HepG2 (cell line): ENCODE data around the gene GFER. TPM values are rescaled to one million over a fixed set of nuclear protein-coding genes. Genes with fewer than 3 reads are reported as not detected.

Source experiments
- ATAC-seq: fragments of 200-7000 bp; cut with Tn5 transposase; 3 replicates; pipeline ENCODE4 v1.9.1; 2020; ENCODE audit warnings: mild to moderate bottlenecking, moderate library complexity
- BruUV-seq: library from RNA; stranded (reverse); fragments of 400-500 nt; replicated peaks from 2 replicates; lab custom pipeline; 2021; lab: Mats Ljungman, UMichigan
- CTCF ChIA-PET: fragments of 300-600 bp; formaldehyde crosslinking; extraction: SDS; loops from one replicate; lab custom pipeline; 2021; ENCODE audit warnings: low total read pairs, inconsistent platforms, low intra/inter-chr PET ratio; lab: Yijun Ruan, JAX
- POLR2A ChIA-PET: fragments of 350-600 bp; sonication (Branson Sonifier 250); formaldehyde crosslinking; loops from one replicate; lab custom pipeline; 2020; ENCODE audit warnings: antibody characterized with exemption, inconsistent platforms; lab: Yijun Ruan, JAX
- DNase-seq: peaks from one replicate; pipeline ENCODE4 v3.0.0-alpha.2; 2015; ENCODE audit warnings: low spot score
- FAIRE-seq: peaks from 3 replicates; lab custom pipeline; 2011; peaks lifted over from hg19 to GRCh38; lab: Jason Lieb, UNC
- H2AFZ ChIP-seq: one replicate; pipeline ENCODE4 v1.6.1; 2011; ENCODE audit warnings: low read length, inconsistent platforms
- H3K27ac ChIP-seq: fragments of 300-600 bp; 3 replicates; pipeline ENCODE4 v1.8.0; 2011; ENCODE audit warnings: mixed run types, mild to moderate bottlenecking, mixed read lengths, low read length, inconsistent platforms; ENCODE audit not compliant: insufficient read depth; ENCODE audit errors: extremely low read length
- H3K27me3 ChIP-seq, 2 experiments: fragments of 200-600 bp in 1 of 2; 2 replicates in 1 of 2; 3 replicates in 1 of 2; pipeline versions ENCODE4 v1.6.0 to v1.8.0; 2011; ENCODE audit warnings: low read length in 2 of 2, mild to moderate bottlenecking in 2 of 2, moderate library complexity in 2 of 2, inconsistent platforms in 1 of 2; ENCODE audit not compliant: insufficient read depth in 2 of 2, control insufficient read depth in 1 of 2
- H3K36me3 ChIP-seq, 2 experiments: fragments of 200-600 bp in 1 of 2; replicated peaks in 1 of 2; 2 replicates in 1 of 2; 3 replicates in 1 of 2; pipeline versions ENCODE4 v1.5.1 to v1.8.0; 2011; ENCODE audit warnings: low read length in 2 of 2, inconsistent platforms in 1 of 2; ENCODE audit not compliant: insufficient read depth in 2 of 2, control insufficient read depth in 1 of 2
- H3K4me1 ChIP-seq: 2 replicates; pipeline ENCODE4 v1.5.1; 2012; ENCODE audit warnings: low read length, inconsistent platforms; ENCODE audit not compliant: insufficient read depth
- H3K4me2 ChIP-seq: 2 replicates; pipeline ENCODE4 v1.6.0; 2011; ENCODE audit warnings: low read depth, low read length, inconsistent platforms
- H3K4me3 ChIP-seq, 3 experiments: fragments of 200-600 bp in 1 of 3; sonication (generic), shearing (Covaris generic) in 1 of 3; replicated peaks in 1 of 3; 2 replicates each; pipeline ENCODE4 v1.5.1; 2011 to 2016; ENCODE audit warnings: low read length in 3 of 3, inconsistent platforms in 2 of 3, low read depth in 2 of 3, mild to moderate bottlenecking in 2 of 3, control low read depth in 1 of 3, mixed read lengths in 1 of 3; ENCODE audit not compliant: insufficient read depth in 1 of 3
- H3K79me2 ChIP-seq: one replicate; pipeline ENCODE4 v1.6.1; 2011; ENCODE audit warnings: low read length, inconsistent platforms; ENCODE audit not compliant: insufficient read depth
- H3K9ac ChIP-seq: 2 replicates; pipeline ENCODE4 v1.6.0; 2011; ENCODE audit warnings: mild to moderate bottlenecking, low read depth, low read length, inconsistent platforms; ENCODE audit not compliant: insufficient read depth
- H3K9me3 ChIP-seq: 2 replicates; pipeline ENCODE4 v1.5.1; 2012; ENCODE audit warnings: mild to moderate bottlenecking, low read length
- H4K20me1 ChIP-seq: 2 replicates; pipeline ENCODE4 v1.6.0; 2011; ENCODE audit warnings: inconsistent platforms, mild to moderate bottlenecking, low read length, moderate library complexity; ENCODE audit not compliant: insufficient read depth
- FLYWCH1 ChIP-seq: sonication (generic); formaldehyde crosslinking; IDR thresholded peaks from 2 replicates; pipeline ENCODE4 v1.8.1; 2023; ENCODE audit warnings: mild to moderate bottlenecking, missing genetic modification reagents
- PAF1 ChIP-seq: IDR thresholded peaks from 2 replicates; pipeline ENCODE4 v1.6.1; 2016; ENCODE audit warnings: missing genetic modification reagents, missing compliant biosample characterization
- PRPF4 ChIP-seq: fragments of 200-400 bp; formaldehyde crosslinking; IDR thresholded peaks from 2 replicates; pipeline ENCODE4 v1.6.1; 2016; ENCODE audit warnings: low read length, low read depth; ENCODE audit not compliant: poor library complexity, severe bottlenecking
- ZBTB34 ChIP-seq: sonication (generic); formaldehyde crosslinking; IDR thresholded peaks from 2 replicates; pipeline ENCODE4 v1.8.0; 2022; ENCODE audit warnings: mild to moderate bottlenecking, missing genetic modification reagents
- ZFY ChIP-seq: sonication (generic); formaldehyde crosslinking; IDR thresholded peaks from 2 replicates; pipeline ENCODE4 v1.4.0; 2020; ENCODE audit warnings: missing genetic modification reagents
- ZMYM3 ChIP-seq: sonication (generic); formaldehyde crosslinking; IDR thresholded peaks from 2 replicates; pipeline ENCODE4 v1.5.1; 2020; ENCODE audit warnings: mild to moderate bottlenecking, missing genetic modification reagents
- ZNF34 ChIP-seq: sonication (generic); formaldehyde crosslinking; IDR thresholded peaks from 2 replicates; pipeline ENCODE4 v1.4.0; 2020; ENCODE audit warnings: mild to moderate bottlenecking, missing genetic modification reagents, borderline replicate concordance
- ZNF563 ChIP-seq: sonication (generic); formaldehyde crosslinking; IDR thresholded peaks from 2 replicates; pipeline ENCODE4 v1.8.0; 2022; ENCODE audit warnings: mild to moderate bottlenecking, moderate library complexity, missing genetic modification reagents
- ZNF737 ChIP-seq: sonication (generic); formaldehyde crosslinking; IDR thresholded peaks from 2 replicates; pipeline ENCODE4 v1.5.0; 2020; ENCODE audit warnings: missing genetic modification reagents, mild to moderate bottlenecking, borderline replicate concordance
- ZNF777 ChIP-seq: sonication (generic); formaldehyde crosslinking; IDR thresholded peaks from 2 replicates; pipeline ENCODE4 v1.4.0; 2020; ENCODE audit warnings: missing genetic modification reagents
- ZNF816 ChIP-seq: sonication (generic); formaldehyde crosslinking; IDR thresholded peaks from 2 replicates; pipeline ENCODE4 v1.8.0; 2022; ENCODE audit warnings: missing genetic modification reagents, mild to moderate bottlenecking, borderline replicate concordance
- ZZZ3 ChIP-seq: sonication (generic); formaldehyde crosslinking; IDR thresholded peaks from 2 replicates; pipeline ENCODE4 v1.4.0; 2020; ENCODE audit warnings: missing genetic modification reagents, mild to moderate bottlenecking, borderline replicate concordance
- WGBS: methylation state at CpG from one replicate; pipeline ENCODE4 v1.1.6; 2017; ENCODE audit warnings: low lambda C conversion rate; 5-methylcytosine and 5-hydroxymethylcytosine counted together
- in situ Hi-C: cut with HindIII; loops from 2 replicates; pipeline ENCODE4 v1.10.0; 2017; ENCODE audit warnings: low pct_unique_long_range_greater_than_20kb; ENCODE audit not compliant: extremely low pct_ligation_motif_present
- intact Hi-C: fragments of 100-400 bp; cut with micrococcal nuclease; formaldehyde crosslinking; loops from one replicate; pipeline ENCODE4 v1.10.0; 2022; ENCODE audit not compliant: unreplicated experiment
- polyA plus RNA-seq, 8 experiments: library from polyadenylated mRNA; depleted of rRNA in 3 of 8; stranded (reverse) in 7 of 8; unstranded in 1 of 8; fragments of >200 nt; fragmentation: Illumina TruSeq in 4 of 8; extraction: Trizol in 4 of 8; gene quantifications; 2 replicates each; pipeline versions ENCODE4 v1.2.1 to v1.2.3, GENCODE V29; 2011 to 2016; ENCODE audit warnings: low read depth in 4 of 8, missing spikeins in 1 of 8, mixed read lengths in 1 of 8; ENCODE audit not compliant: insufficient read depth in 1 of 8
- total RNA-seq, 5 experiments: library from RNA; depleted of rRNA; stranded (reverse); fragments of >200 nt; fragmentation: Illumina TruSeq; extraction: Trizol; gene quantifications; 2 replicates each; pipeline ENCODE4 v1.2.3, GENCODE V29; 2016; ENCODE audit warnings: low read depth in 1 of 5
- TF ChIP-seq, protein P1 (sequence below): sonication (generic); formaldehyde crosslinking; IDR thresholded peaks from 2 replicates; pipeline ENCODE4 v1.5.0; 2020; ENCODE audit warnings: missing genetic modification reagents, mild to moderate bottlenecking, borderline replicate concordance
- TF ChIP-seq, protein P2 (sequence below): sonication (generic); formaldehyde crosslinking; IDR thresholded peaks from 2 replicates; pipeline ENCODE4 v1.5.1; 2020; ENCODE audit warnings: mild to moderate bottlenecking, moderate library complexity, missing genetic modification reagents
- TF ChIP-seq, protein P3 (sequence below): sonication (generic); formaldehyde crosslinking; IDR thresholded peaks from 2 replicates; pipeline ENCODE4 v1.4.0; 2020; ENCODE audit warnings: missing genetic modification reagents; ENCODE audit errors: not compliant biosample characterization

GFER gene
- total and polyA plus RNA-seq, 2 of the 13 experiments (the other 11 are each of a cell fraction or from before 2014, with no cell fraction given) = 28.6 to 71.7 TPM

- no peak for TF ChIP-seq FLYWCH1 (CRISPR knock-in tag)
Observed at GRCh38 chr16:1982991-1983543, 926 bp upstream of the GFER start (continued).

DNA sequence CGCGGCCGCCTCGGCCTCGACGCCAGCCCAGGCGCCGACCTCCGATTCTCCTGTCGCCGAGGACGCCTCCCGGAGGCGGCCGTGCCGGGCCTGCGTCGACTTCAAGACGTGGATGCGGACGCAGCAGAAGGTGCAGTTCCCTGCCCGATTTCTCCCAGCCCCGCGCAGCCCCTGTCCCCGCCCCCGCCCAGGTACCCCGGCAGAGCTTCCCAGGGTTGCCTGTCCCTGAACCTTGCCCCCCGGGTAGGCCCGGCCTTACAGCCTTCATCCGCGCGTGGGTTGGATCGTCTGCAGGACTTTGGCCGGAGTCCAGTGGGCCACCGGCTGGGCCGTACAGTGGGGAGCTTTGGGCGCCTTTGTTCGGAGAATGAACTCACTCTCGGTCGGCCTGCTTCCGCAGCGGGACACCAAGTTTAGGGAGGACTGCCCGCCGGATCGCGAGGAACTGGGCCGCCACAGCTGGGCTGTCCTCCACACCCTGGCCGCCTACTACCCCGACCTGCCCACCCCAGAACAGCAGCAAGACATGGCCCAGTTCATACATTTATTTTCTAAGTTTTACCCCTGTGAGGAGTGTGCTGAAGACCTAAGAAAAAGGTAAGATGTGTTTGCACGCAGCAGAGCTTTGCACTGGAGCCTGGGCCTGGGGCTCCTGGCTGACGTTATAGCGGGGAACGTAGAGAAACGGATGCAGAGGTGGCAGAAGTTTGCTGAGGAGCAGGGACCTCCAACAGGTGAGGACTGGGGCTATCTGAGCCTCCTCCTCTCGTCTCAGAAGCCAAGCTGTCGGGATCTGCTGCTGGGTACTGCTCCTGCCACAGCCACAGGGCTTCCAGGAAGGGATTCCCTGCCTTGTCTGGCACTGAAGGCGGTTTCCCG is 593 bp downstream of the GFER start:
- FAIRE-seq (no peak), ATAC-seq (peak; percentile 11), DNase-seq (peak; percentile 39)
- intact Hi-C loops (no loop called here), in situ Hi-C loops (no loop called here)
- Histone ChIP-seq H3K9me3 (no peaks in the 10 kb centered on the region), H3K4me3 (peak overlapping the region; percentile 81 to 93 (median 84)), H3K4me1 (peaks cover 62% of the 10 kb centered on the region), H3K36me3 (peaks cover 12 to 15% of the 10 kb centered on the region in 2 experiments; a peak in 4 of 5 replicates), H2AFZ (no peak overlapping the region), H3K4me2 (peak overlapping the region; percentile 98), H3K79me2 (peaks cover 13% of the 10 kb centered on the region), H3K9ac (peak overlapping the region; percentile 95), H3K27ac (peak overlapping the region; percentile 97), H4K20me1 (no peaks in the 10 kb centered on the region), H3K27me3 (peaks cover 0 to 4% of the 10 kb centered on the region in 2 experiments; a peak in 1 of 5 replicates)
- WGBS = 0% methylated on average over 13 of the region's 58 CpGs
- ChIA-PET CTCF (interaction anchor here (1.2 kb wide), 1 partner anchor 20 kb away, joined by 4 read pairs; no protein-coding TSS in a partner anchor), POLR2A (interaction anchor here (0.7 to 6.8 kb wide), 15 partner anchors 9 to 171 kb away, joined by 3 to 62 read pairs (median 6); partner anchors contain the start of genes MSRB1, RPS2, TBL3 and TRAF7)
- BruUV-seq = TSS peak; percentile 77
- no peak for TF ChIP-seq ZNF563 (CRISPR knock-in tag)
- no peak for TF ChIP-seq PAF1
- no peak for TF ChIP-seq ZMYM3 (CRISPR knock-in tag)
- peak; percentile 53; the same call in 1 of the 2 replicates for TF ChIP-seq ZZZ3 (CRISPR knock-in tag)
- TF ChIP-seq ZBTB34 (CRISPR knock-in tag) = no peak
- TF ChIP-seq, protein P1, sequence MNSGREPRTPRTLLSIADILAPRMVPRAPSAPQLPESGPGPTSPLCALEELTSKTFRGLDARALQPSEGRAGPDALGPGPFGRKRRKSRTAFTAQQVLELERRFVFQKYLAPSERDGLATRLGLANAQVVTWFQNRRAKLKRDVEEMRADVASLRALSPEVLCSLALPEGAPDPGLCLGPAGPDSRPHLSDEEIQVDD (CRISPR knock-in tag) = peak; percentile 62; the same call in 1 of the 2 replicates
- TF ChIP-seq ZNF34 = no peak
- TF ChIP-seq, protein P2, sequence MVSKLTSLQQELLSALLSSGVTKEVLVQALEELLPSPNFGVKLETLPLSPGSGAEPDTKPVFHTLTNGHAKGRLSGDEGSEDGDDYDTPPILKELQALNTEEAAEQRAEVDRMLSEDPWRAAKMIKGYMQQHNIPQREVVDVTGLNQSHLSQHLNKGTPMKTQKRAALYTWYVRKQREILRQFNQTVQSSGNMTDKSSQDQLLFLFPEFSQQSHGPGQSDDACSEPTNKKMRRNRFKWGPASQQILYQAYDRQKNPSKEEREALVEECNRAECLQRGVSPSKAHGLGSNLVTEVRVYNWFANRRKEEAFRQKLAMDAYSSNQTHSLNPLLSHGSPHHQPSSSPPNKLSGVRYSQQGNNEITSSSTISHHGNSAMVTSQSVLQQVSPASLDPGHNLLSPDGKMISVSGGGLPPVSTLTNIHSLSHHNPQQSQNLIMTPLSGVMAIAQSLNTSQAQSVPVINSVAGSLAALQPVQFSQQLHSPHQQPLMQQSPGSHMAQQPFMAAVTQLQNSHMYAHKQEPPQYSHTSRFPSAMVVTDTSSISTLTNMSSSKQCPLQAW (CRISPR knock-in tag) = no peak
- TF ChIP-seq PRPF4 = no peak
- peak; percentile 73; the same call in 1 of the 2 replicates for TF ChIP-seq ZFY (CRISPR knock-in tag)
- no peak for TF ChIP-seq ZNF777 (CRISPR knock-in tag)
- no peak for TF ChIP-seq ZNF816 (CRISPR knock-in tag)
- TF ChIP-seq ZNF737 = no peak; the same call in 1 of the 2 replicates
- TF ChIP-seq, protein P3, sequence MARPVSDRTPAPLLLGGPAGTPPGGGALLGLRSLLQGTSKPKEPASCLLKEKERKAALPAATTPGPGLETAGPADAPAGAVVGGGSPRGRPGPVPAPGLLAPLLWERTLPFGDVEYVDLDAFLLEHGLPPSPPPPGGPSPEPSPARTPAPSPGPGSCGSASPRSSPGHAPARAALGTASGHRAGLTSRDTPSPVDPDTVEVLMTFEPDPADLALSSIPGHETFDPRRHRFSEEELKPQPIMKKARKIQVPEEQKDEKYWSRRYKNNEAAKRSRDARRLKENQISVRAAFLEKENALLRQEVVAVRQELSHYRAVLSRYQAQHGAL (CRISPR knock-in tag) = no peak
